Spleen (tissue), 11 donors: ENCODE measurements around the gene BABAM2. TPM values are rescaled to one million over a fixed set of nuclear protein-coding genes. Genes with fewer than 3 reads are reported as not detected.
A peak's percentile ranks its signal among the peaks of the same experiment; 100 is the strongest.

Experiments
- DNase-seq: peaks from one replicate; pipeline ENCODE4 v3.0.0-alpha.2; 2020
- H3K27ac ChIP-seq, 8 donors: fragments of 200-600 bp; sonication (generic) in 7 of 8; 1 replicate in 4 of 8; 2 replicates in 4 of 8; pipeline versions ENCODE4 v1.5.0 to v1.8.0; 2016 to 2021; ENCODE audit warnings: inconsistent platforms in 4 of 8, mild to moderate bottlenecking in 4 of 8, moderate library complexity in 1 of 8
- H3K27me3 ChIP-seq, 7 donors: fragments of 200-600 bp; sonication (generic) in 6 of 7; replicated peaks in 1 of 7; 1 replicate in 4 of 7; 2 replicates in 3 of 7; pipeline versions ENCODE4 v1.5.0 to v1.8.0; 2016 to 2021; ENCODE audit warnings: inconsistent platforms in 3 of 7, mild to moderate bottlenecking in 1 of 7
- H3K36me3 ChIP-seq, 6 donors: fragments of 200-600 bp; sonication (generic) in 5 of 6; 1 replicate in 4 of 6; 2 replicates in 2 of 6; pipeline versions ENCODE4 v1.5.0 to v1.8.0; 2016 to 2021; ENCODE audit warnings: inconsistent platforms in 2 of 6
- H3K4me1 ChIP-seq, 6 donors: fragments of 200-600 bp; sonication (generic) in 5 of 6; 1 replicate in 3 of 6; 2 replicates in 3 of 6; pipeline versions ENCODE4 v1.5.0 to v1.8.0; 2016 to 2021; ENCODE audit warnings: inconsistent platforms in 3 of 6
- H3K4me3 ChIP-seq, 8 donors: fragments of 200-600 bp; sonication (generic) in 7 of 8; 1 replicate in 4 of 8; 2 replicates in 4 of 8; pipeline versions ENCODE4 v1.5.0 to v1.8.0; 2016 to 2021; ENCODE audit warnings: inconsistent platforms in 4 of 8, mild to moderate bottlenecking in 4 of 8, moderate library complexity in 2 of 8
- H3K9me3 ChIP-seq, 8 donors: fragments of 200-600 bp; sonication (generic) in 7 of 8; 1 replicate in 4 of 8; 2 replicates in 4 of 8; pipeline versions ENCODE4 v1.5.0 to v1.8.0; 2016 to 2021; ENCODE audit warnings: inconsistent platforms in 4 of 8
- POLR2A ChIP-seq, 3 donors: fragments of 450-650 bp; IDR thresholded peaks; one replicate each; pipeline ENCODE4 v1.5.1; 2017; ENCODE audit warnings: antibody characterized with exemption in 3 of 3, mild to moderate bottlenecking in 1 of 3
- POLR2AphosphoS5 ChIP-seq, 3 donors: sonication (generic); formaldehyde crosslinking; IDR thresholded peaks; one replicate each; pipeline ENCODE4 v1.5.1; 2017; ENCODE audit warnings: antibody characterized with exemption in 3 of 3
- WGBS, 5 donors: extraction: QIAGEN DNeasy Blood & Tissue Kit in 3 of 5; methylation state at CpG; one replicate each; pipeline versions ENCODE4 v1.1.5 to v1.1.7; 2013 to 2018; 5-methylcytosine and 5-hydroxymethylcytosine counted together
- intact Hi-C: fragments of 100-400 bp; cut with DNase I; formaldehyde crosslinking; loops from one replicate; pipeline ENCODE4 v1.15.0; 2023; ENCODE audit warnings: low total_unique reads
- polyA plus RNA-seq, 3 donors: library from polyadenylated mRNA; stranded (reverse); fragments of 200-250 nt; gene quantifications; one replicate each; pipeline ENCODE4 v1.2.1, GENCODE V29; 2013
- total RNA-seq, 7 donors: library from RNA; depleted of rRNA in 3 of 7; stranded (reverse); fragments of >200 nt in 3 of 7; fragmentation: NEBNext Ultra II Directional in 4 of 7; extraction: Animal tissue kit (Norgen Biotek cat#: 25700) in 4 of 7; gene quantifications; one replicate each; pipeline versions ENCODE4 v1.1.0 to v1.2.1, GENCODE V29; 2016 to 2021
- TF ChIP-seq, protein P1 (sequence below), 11 experiments: fragments of 200-600 bp in 7 of 11; fragments of 450-650 bp in 4 of 11; sonication (generic) in 4 of 11; IDR thresholded peaks in 8 of 11; conservative IDR thresholded peaks in 3 of 11; 1 replicate in 7 of 11; 2 replicates in 4 of 11; pipeline versions ENCODE4 v1.4.0 to v1.8.0; 2016 to 2021; ENCODE audit warnings: antibody characterized with exemption in 11 of 11, inconsistent platforms in 4 of 11, mild to moderate bottlenecking in 1 of 11
- donor health status: healthy with polysubstance abuse.
- donor health status: DM: no; HTN: no; CAD: no; lungs with moderate emphysema.
- donor health status: DM: no; HTN: no; CAD: no.
- donor health status: Bipolar disorder and iron deficiency.
- donor health status: healthy.
- donor health status: DM: no; HTN: no; CAD: no.
- donor health status: DM: yes; HTN: yes; CAD: no.

Gene BABAM2
- total and polyA plus RNA-seq, 10 donors, result 16.1 to 70.1 (median 55.0) TPM

GRCh38 chr2:28335666-28336065, 445.1 kb downstream of the BABAM2 start:
- Histone ChIP-seq H3K9me3 (no peaks in the 10 kb centered on the region), H3K27me3 (no peaks in the 10 kb centered on the region), H3K4me3 (no peak overlapping the region), H3K27ac (no peak overlapping the region), H3K36me3 (peaks cover 0 to 18% (median 0%) of the 10 kb centered on the region in 6 donors), H3K4me1 (peaks cover 0 to 29% (median 10%) of the 10 kb centered on the region in 6 donors)
- no peak for DNase-seq
- WGBS, 5 donors, result 93 to 97% (median 95%) methylated on average over 6 of the region's 6 CpGs
- intact Hi-C loops, result no loop called here
- TF ChIP-seq POLR2A (IDR thresholded peaks at IDR 0.05) (no peak), POLR2AphosphoS5 (IDR thresholded peaks at IDR 0.05) (no peak)
- TF ChIP-seq, protein P1, sequence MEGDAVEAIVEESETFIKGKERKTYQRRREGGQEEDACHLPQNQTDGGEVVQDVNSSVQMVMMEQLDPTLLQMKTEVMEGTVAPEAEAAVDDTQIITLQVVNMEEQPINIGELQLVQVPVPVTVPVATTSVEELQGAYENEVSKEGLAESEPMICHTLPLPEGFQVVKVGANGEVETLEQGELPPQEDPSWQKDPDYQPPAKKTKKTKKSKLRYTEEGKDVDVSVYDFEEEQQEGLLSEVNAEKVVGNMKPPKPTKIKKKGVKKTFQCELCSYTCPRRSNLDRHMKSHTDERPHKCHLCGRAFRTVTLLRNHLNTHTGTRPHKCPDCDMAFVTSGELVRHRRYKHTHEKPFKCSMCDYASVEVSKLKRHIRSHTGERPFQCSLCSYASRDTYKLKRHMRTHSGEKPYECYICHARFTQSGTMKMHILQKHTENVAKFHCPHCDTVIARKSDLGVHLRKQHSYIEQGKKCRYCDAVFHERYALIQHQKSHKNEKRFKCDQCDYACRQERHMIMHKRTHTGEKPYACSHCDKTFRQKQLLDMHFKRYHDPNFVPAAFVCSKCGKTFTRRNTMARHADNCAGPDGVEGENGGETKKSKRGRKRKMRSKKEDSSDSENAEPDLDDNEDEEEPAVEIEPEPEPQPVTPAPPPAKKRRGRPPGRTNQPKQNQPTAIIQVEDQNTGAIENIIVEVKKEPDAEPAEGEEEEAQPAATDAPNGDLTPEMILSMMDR (IDR thresholded peaks at IDR 0.05 in 8 of 11, conservative IDR thresholded peaks at IDR 0.05 in 3 of 11), result no peak

DNA sequence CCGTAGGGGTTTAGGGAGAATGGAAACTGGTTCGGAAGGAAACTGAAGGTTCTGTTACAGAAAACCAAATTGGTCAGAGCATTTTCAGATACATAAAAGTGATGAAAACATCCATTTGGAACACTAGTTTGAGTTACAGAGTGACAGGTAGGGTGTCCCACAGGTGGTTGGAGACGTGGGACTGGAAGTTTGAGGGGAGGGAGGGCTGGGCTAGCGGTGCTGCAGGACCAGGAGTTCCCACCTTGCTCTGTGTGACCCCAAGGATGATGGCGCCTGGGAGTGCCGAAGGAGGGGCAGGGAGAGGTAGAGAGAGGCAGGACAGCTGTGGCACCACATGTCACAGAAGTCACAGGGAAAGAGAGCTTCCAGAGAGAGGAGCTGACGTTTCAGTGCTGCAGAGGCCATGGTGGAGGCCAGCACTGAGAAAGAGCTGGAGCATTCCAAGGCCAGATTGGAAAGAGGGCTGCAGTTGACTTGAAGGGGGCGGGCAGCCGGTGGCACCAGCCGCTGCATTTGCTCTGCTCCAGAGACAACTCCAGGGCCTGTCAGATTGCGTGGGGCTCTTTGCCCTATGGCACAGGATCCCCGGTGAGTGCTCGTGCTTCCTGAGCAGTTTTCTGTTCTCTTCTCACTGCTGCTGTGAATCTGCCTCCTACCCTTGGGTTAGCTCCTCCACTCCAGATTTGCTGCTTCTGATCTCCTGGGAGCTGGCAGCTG, 445.9 kb downstream of the BABAM2 start:
- no peak overlapping the region for H3K4me3 ChIP-seq
- intact Hi-C loops, result no loop called here
- H3K27ac ChIP-seq, result no peak overlapping the region
- TF ChIP-seq POLR2A (IDR thresholded peaks at IDR 0.05) (no peak), POLR2AphosphoS5 (IDR thresholded peaks at IDR 0.05) (no peak)
- TF ChIP-seq, protein P1 (IDR thresholded peaks at IDR 0.05 in 8 of 11, conservative IDR thresholded peaks at IDR 0.05 in 3 of 11), result no peak
- DNase-seq, result no peak
- no peaks in the 10 kb centered on the region for H3K27me3 ChIP-seq
- no peaks in the 10 kb centered on the region for H3K9me3 ChIP-seq
- peaks cover 0 to 37% (median 11%) of the 10 kb centered on the region in 6 donors for H3K4me1 ChIP-seq
- 82 to 89% (median 86%) methylated on average over 13 of the region's 13 CpGs for WGBS, 5 donors
- peaks cover 0 to 18% (median 0%) of the 10 kb centered on the region in 6 donors for H3K36me3 ChIP-seq

GRCh38 chr2:28336982-28337627, 446.6 kb downstream of the BABAM2 start:
- Histone ChIP-seq H3K27me3 (no peaks in the 10 kb centered on the region), H3K9me3 (no peaks in the 10 kb centered on the region), H3K4me3 (no peak overlapping the region), H3K27ac (no peak overlapping the region), H3K36me3 (peaks cover 0 to 18% (median 0%) of the 10 kb centered on the region in 6 donors), H3K4me1 (peaks cover 0 to 44% (median 14%) of the 10 kb centered on the region in 6 donors)
- TF ChIP-seq, protein P1 (IDR thresholded peaks at IDR 0.05 in 8 of 11, conservative IDR thresholded peaks at IDR 0.05 in 3 of 11), result no peak
- peak in 1 of 3 donors; percentile 9 for TF ChIP-seq POLR2AphosphoS5 (IDR thresholded peaks at IDR 0.05)
- peak; percentile 69 for DNase-seq
- intact Hi-C loops, result no loop called here
- WGBS, 5 donors, result 88 to 92% (median 89%) methylated on average over 15 to 16 of the region's 16 CpGs
